ENCODE results near the gene LRTM2.

LRTM2 gene

GRCh38 chr12:1876086-1876485 lies 55.7 kb downstream of the LRTM2 start:
- H3K79me1 ChIP-seq (ENCODE audit: low read length): no peaks in the 10 kb centered on the region
- H3K9ac ChIP-seq (ENCODE audit: low read length): no peak overlapping the region
- no peak overlapping the region for H2BK5ac ChIP-seq (ENCODE audit: low read length)
- H3K27ac ChIP-seq (ENCODE audit: low read depth, low read length): no peak overlapping the region
- no peak overlapping the region for H2BK120ac ChIP-seq (ENCODE audit: low read depth, low read length)
- H3K4me3 ChIP-seq (ENCODE audit: low read length): no peak overlapping the region
- no peak overlapping the region for H2AK5ac ChIP-seq (ENCODE audit: low read length)
- no peak overlapping the region for H3K4me2 ChIP-seq (ENCODE audit: low read length)
- no peak overlapping the region for H3K4ac ChIP-seq (ENCODE audit: low read depth, low read length)
- no peaks in the 10 kb centered on the region for H3K27me3 ChIP-seq (ENCODE audit: insufficient read depth, low read length, poor library complexity)
- no peaks in the 10 kb centered on the region for H3K4me1 ChIP-seq (ENCODE audit: control insufficient read depth, low read depth, low read length)
- H4K5ac ChIP-seq (ENCODE audit: low read length): no peak overlapping the region
- WGBS (ENCODE audit: extremely low coverage, insufficient coverage, low lambda C conversion rate): no CpG with 5 or more reads among the region's 3 CpGs
- no peak overlapping the region for H4K8ac ChIP-seq (ENCODE audit: low read depth, low read length)
- no peak for DNase-seq
- no peak overlapping the region for H2BK15ac ChIP-seq (replicated peaks; ENCODE audit: low read depth)
- H3K18ac ChIP-seq (ENCODE audit: low read length): no peak overlapping the region
- no peak overlapping the region for H3K56ac ChIP-seq (ENCODE audit: low read length)
- H3K23ac ChIP-seq (ENCODE audit: low read length): no peak overlapping the region
- H3K36me3 ChIP-seq (ENCODE audit: control insufficient read depth, insufficient read depth, low read length): no peaks in the 10 kb centered on the region
- H3K79me2 ChIP-seq (ENCODE audit: control insufficient read depth, insufficient read depth, low read length): no peaks in the 10 kb centered on the region

- H2AK5ac ChIP-seq (ENCODE audit: low read length): no peak overlapping the region
- no peaks in the 10 kb centered on the region for H3K4me1 ChIP-seq (ENCODE audit: control insufficient read depth, low read depth, low read length)
- H3K23ac ChIP-seq (ENCODE audit: low read length): no peak overlapping the region
- no peak overlapping the region for H3K9ac ChIP-seq (ENCODE audit: low read length)
- no peaks in the 10 kb centered on the region for H3K79me2 ChIP-seq (ENCODE audit: control insufficient read depth, insufficient read depth, low read length)
- no peaks in the 10 kb centered on the region for H3K36me3 ChIP-seq (ENCODE audit: control insufficient read depth, insufficient read depth, low read length)
- H4K8ac ChIP-seq (ENCODE audit: low read depth, low read length): no peak overlapping the region
- H3K4ac ChIP-seq (ENCODE audit: low read depth, low read length): no peak overlapping the region
- no peak overlapping the region for H4K5ac ChIP-seq (ENCODE audit: low read length)
- no CpG with 5 or more reads among the region's 8 CpGs for WGBS (ENCODE audit: extremely low coverage, insufficient coverage, low lambda C conversion rate)
- no peak overlapping the region for H2BK15ac ChIP-seq (replicated peaks; ENCODE audit: low read depth)
- no peak overlapping the region for H2BK120ac ChIP-seq (ENCODE audit: low read depth, low read length)
- no peak for DNase-seq
- no peaks in the 10 kb centered on the region for H3K27me3 ChIP-seq (ENCODE audit: insufficient read depth, low read length, poor library complexity)
- no peak overlapping the region for H2BK5ac ChIP-seq (ENCODE audit: low read length)
- H3K56ac ChIP-seq (ENCODE audit: low read length): no peak overlapping the region
- no peak overlapping the region for H3K27ac ChIP-seq (ENCODE audit: low read depth, low read length)
- no peaks in the 10 kb centered on the region for H3K79me1 ChIP-seq (ENCODE audit: low read length)
- H3K4me2 ChIP-seq (ENCODE audit: low read length): no peak overlapping the region
- H3K4me3 ChIP-seq (ENCODE audit: low read length): no peak overlapping the region
- H3K18ac ChIP-seq (ENCODE audit: low read length): no peak overlapping the region
Measured at GRCh38 chr12:1877169-1877878, 57.0 kb downstream of the LRTM2 start.

- H3K4me2 ChIP-seq (ENCODE audit: low read length): no peak overlapping the region
- H3K18ac ChIP-seq (ENCODE audit: low read length): no peak overlapping the region
- H3K56ac ChIP-seq (ENCODE audit: low read length): no peak overlapping the region
- H4K5ac ChIP-seq (ENCODE audit: low read length): no peak overlapping the region
- no peak overlapping the region for H2BK5ac ChIP-seq (ENCODE audit: low read length)
- H3K4me1 ChIP-seq (ENCODE audit: control insufficient read depth, low read depth, low read length): no peaks in the 10 kb centered on the region
- no peaks in the 10 kb centered on the region for H3K27me3 ChIP-seq (ENCODE audit: insufficient read depth, low read length, poor library complexity)
- no peaks in the 10 kb centered on the region for H3K36me3 ChIP-seq (ENCODE audit: control insufficient read depth, insufficient read depth, low read length)
- H2AK5ac ChIP-seq (ENCODE audit: low read length): no peak overlapping the region
- no peak overlapping the region for H2BK15ac ChIP-seq (replicated peaks; ENCODE audit: low read depth)
- no peak overlapping the region for H2BK120ac ChIP-seq (ENCODE audit: low read depth, low read length)
- H3K79me2 ChIP-seq (ENCODE audit: control insufficient read depth, insufficient read depth, low read length): no peaks in the 10 kb centered on the region
- no CpG with 5 or more reads among the region's 10 CpGs for WGBS (ENCODE audit: extremely low coverage, insufficient coverage, low lambda C conversion rate)
- H3K4ac ChIP-seq (ENCODE audit: low read depth, low read length): no peak overlapping the region
- H3K79me1 ChIP-seq (ENCODE audit: low read length): no peaks in the 10 kb centered on the region
- no peak for DNase-seq
- H4K8ac ChIP-seq (ENCODE audit: low read depth, low read length): no peak overlapping the region
- no peak overlapping the region for H3K27ac ChIP-seq (ENCODE audit: low read depth, low read length)
- H3K4me3 ChIP-seq (ENCODE audit: low read length): no peak overlapping the region
- no peak overlapping the region for H3K23ac ChIP-seq (ENCODE audit: low read length)
- H3K9ac ChIP-seq (ENCODE audit: low read length): no peak overlapping the region
Measured at GRCh38 chr12:1878214-1878613, 57.8 kb downstream of the LRTM2 start.

GRCh38 chr12:1878695-1879094 lies 58.3 kb downstream of the LRTM2 start:
- Histone ChIP-seq H3K27me3 (ENCODE audit: insufficient read depth, low read length, poor library complexity) (no peaks in the 10 kb centered on the region), H3K79me2 (ENCODE audit: control insufficient read depth, insufficient read depth, low read length) (no peaks in the 10 kb centered on the region), H3K56ac (ENCODE audit: low read length) (no peak overlapping the region), H3K27ac (ENCODE audit: low read depth, low read length) (no peak overlapping the region), H4K8ac (ENCODE audit: low read depth, low read length) (no peak overlapping the region), H3K23ac (ENCODE audit: low read length) (no peak overlapping the region), H3K4me2 (ENCODE audit: low read length) (no peak overlapping the region), H3K4me3 (ENCODE audit: low read length) (no peak overlapping the region), H3K79me1 (ENCODE audit: low read length) (no peaks in the 10 kb centered on the region), H2BK5ac (ENCODE audit: low read length) (no peak overlapping the region), H3K36me3 (ENCODE audit: control insufficient read depth, insufficient read depth, low read length) (no peaks in the 10 kb centered on the region), H4K5ac (ENCODE audit: low read length) (no peak overlapping the region), H2AK5ac (ENCODE audit: low read length) (no peak overlapping the region), H2BK15ac (replicated peaks; ENCODE audit: low read depth) (no peak overlapping the region), H3K4me1 (ENCODE audit: control insufficient read depth, low read depth, low read length) (no peaks in the 10 kb centered on the region), H2BK120ac (ENCODE audit: low read depth, low read length) (no peak overlapping the region), H3K18ac (ENCODE audit: low read length) (no peak overlapping the region), H3K4ac (ENCODE audit: low read depth, low read length) (no peak overlapping the region), H3K9ac (ENCODE audit: low read length) (no peak overlapping the region)
- no peak for DNase-seq
- WGBS (ENCODE audit: extremely low coverage, insufficient coverage, low lambda C conversion rate): no CpG with 5 or more reads among the region's 5 CpGs

GRCh38 chr12:1879633-1880032 lies 59.3 kb downstream of the LRTM2 start:
- Histone ChIP-seq H3K4me3 (ENCODE audit: low read length) (no peak overlapping the region), H3K4me2 (ENCODE audit: low read length) (no peak overlapping the region), H4K8ac (ENCODE audit: low read depth, low read length) (no peak overlapping the region), H2BK15ac (replicated peaks; ENCODE audit: low read depth) (no peak overlapping the region), H3K27me3 (ENCODE audit: insufficient read depth, low read length, poor library complexity) (no peaks in the 10 kb centered on the region), H3K18ac (ENCODE audit: low read length) (no peak overlapping the region), H3K79me2 (ENCODE audit: control insufficient read depth, insufficient read depth, low read length) (no peaks in the 10 kb centered on the region), H2BK5ac (ENCODE audit: low read length) (no peak overlapping the region), H3K36me3 (ENCODE audit: control insufficient read depth, insufficient read depth, low read length) (no peaks in the 10 kb centered on the region), H3K79me1 (ENCODE audit: low read length) (no peaks in the 10 kb centered on the region), H3K9ac (ENCODE audit: low read length) (no peak overlapping the region), H2AK5ac (ENCODE audit: low read length) (no peak overlapping the region), H3K4me1 (ENCODE audit: control insufficient read depth, low read depth, low read length) (no peaks in the 10 kb centered on the region), H3K4ac (ENCODE audit: low read depth, low read length) (no peak overlapping the region), H2BK120ac (ENCODE audit: low read depth, low read length) (no peak overlapping the region), H4K5ac (ENCODE audit: low read length) (no peak overlapping the region), H3K56ac (ENCODE audit: low read length) (no peak overlapping the region), H3K23ac (ENCODE audit: low read length) (no peak overlapping the region), H3K27ac (ENCODE audit: low read depth, low read length) (no peak overlapping the region)
- no peak for DNase-seq
- WGBS (ENCODE audit: extremely low coverage, insufficient coverage, low lambda C conversion rate): no CpG with 5 or more reads among the region's 10 CpGs
